ENCODE measurements around the gene PPP1R26. TPM values are rescaled to one million over a fixed set of nuclear protein-coding genes. Genes with fewer than 3 reads are reported as not detected.

Gene PPP1R26
- total RNA-seq, 1 experiment from 2014 or later, result 46.9 TPM

DNA sequence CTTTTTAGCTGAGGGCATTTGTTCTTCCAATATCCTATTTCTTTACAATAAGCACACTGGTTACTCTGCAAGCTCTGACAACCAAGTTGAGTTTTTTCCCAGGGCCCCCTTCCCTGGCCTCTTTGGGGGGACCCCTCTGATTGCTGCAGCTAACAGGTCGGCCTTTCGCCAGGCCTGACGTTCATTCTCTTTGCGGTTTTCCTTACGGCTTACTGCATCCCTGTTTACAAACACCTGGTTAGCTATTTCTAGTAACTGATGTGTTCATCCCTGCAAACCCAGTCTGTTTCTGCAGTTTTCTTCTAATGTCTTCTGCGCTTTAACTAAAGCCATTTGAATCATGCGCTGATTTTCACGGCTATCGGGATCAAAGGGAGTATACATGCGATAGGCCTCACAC lies 37.5 kb upstream of the PPP1R26 start:
- no peaks in the 10 kb centered on the region for H3K27me3 ChIP-seq (ENCODE audit: insufficient read depth, low read depth)
- no peaks in the 10 kb centered on the region for H4K20me1 ChIP-seq (ENCODE audit: insufficient read depth)
- 0 out of 2 replicates have a peak, but pooled peaks cover 3% of the 10 kb centered on the region for H3K9me3 ChIP-seq (ENCODE audit: insufficient read depth, low read depth)
- H3K27ac ChIP-seq, result no peak overlapping the region
- TF ChIP-seq EZH2 (IDR thresholded peaks at IDR 0.05; ENCODE audit: low read depth) (no peak), CTCF (conservative IDR thresholded peaks at IDR 0.05) (no peak)
- intact Hi-C loops (cut with micrococcal nuclease; ENCODE audit: unreplicated experiment), result no loop called here
- POLR2A ChIA-PET (ENCODE audit: unreplicated experiment), result no interaction called here
- no peak for DNase-seq
- H3K4me3 ChIP-seq, result no peak overlapping the region
- no peaks in the 10 kb centered on the region for H3K36me3 ChIP-seq (ENCODE audit: low read depth)
- peaks cover 22% of the 10 kb centered on the region for H3K4me1 ChIP-seq (replicated peaks; ENCODE audit: insufficient read depth)
- no TSS peak for BruUV-seq (replicated peaks)
- CTCF ChIA-PET, result no interaction called here
- peaks cover 18% of the 10 kb centered on the region; the same call in 1 of the 2 replicates for H3F3A ChIP-seq (ENCODE audit: insufficient read depth, low read depth)
- H3K9me2 ChIP-seq (ENCODE audit: insufficient read depth), result no peaks in the 10 kb centered on the region
- H2AFZ ChIP-seq, result no peak overlapping the region
- H3K79me2 ChIP-seq (ENCODE audit: low read depth), result no peaks in the 10 kb centered on the region
- no peak overlapping the region for H3K4me2 ChIP-seq

DNA sequence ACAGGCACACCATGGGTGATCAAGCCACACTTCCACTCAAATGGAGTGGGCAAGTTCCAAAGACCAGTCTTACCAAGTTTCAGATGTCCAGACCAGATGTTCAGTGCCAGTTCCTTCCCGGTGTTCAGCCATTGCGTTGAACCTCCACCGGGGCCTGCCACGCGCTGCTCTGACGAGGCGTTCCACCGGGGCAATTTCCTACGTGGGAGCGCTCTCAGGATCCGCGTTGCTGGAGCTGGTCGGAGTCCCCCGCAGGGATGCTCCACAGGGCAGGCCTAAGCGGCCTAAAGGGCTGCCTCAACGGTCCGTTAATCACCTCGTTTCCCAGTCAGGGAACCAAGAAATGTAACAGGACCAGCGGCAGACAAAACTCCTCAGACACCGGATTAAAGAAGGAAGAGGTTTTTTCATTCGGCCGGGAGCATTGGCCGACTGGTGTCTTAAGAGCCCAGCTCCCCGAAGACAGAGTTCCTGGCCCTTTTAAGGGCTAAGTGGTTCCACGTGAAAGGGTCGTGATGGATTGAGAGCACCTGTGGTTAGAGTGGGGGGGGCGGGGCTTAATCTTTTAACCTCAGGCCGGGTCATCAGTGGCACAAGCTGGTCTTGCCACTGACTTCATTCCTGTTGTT lies 35.7 kb upstream of the PPP1R26 start:
- Histone ChIP-seq H3K4me1 (replicated peaks; ENCODE audit: insufficient read depth) (peaks cover 20% of the 10 kb centered on the region), H3K79me2 (ENCODE audit: low read depth) (no peaks in the 10 kb centered on the region), H4K20me1 (ENCODE audit: insufficient read depth) (no peaks in the 10 kb centered on the region), H3K4me2 (no peak overlapping the region), H3K9me3 (ENCODE audit: insufficient read depth, low read depth) (no peaks in the 10 kb centered on the region), H3K36me3 (ENCODE audit: low read depth) (no peaks in the 10 kb centered on the region), H3K27ac (no peak overlapping the region), H3K9me2 (ENCODE audit: insufficient read depth) (no peaks in the 10 kb centered on the region), H2AFZ (no peak overlapping the region), H3K27me3 (ENCODE audit: insufficient read depth, low read depth) (no peaks in the 10 kb centered on the region), H3F3A (ENCODE audit: insufficient read depth, low read depth) (peaks cover 10% of the 10 kb centered on the region; the same call in 1 of the 2 replicates), H3K4me3 (no peak overlapping the region)
- ChIA-PET POLR2A (ENCODE audit: unreplicated experiment) (no interaction called here), CTCF (no interaction called here)
- intact Hi-C loops (cut with micrococcal nuclease; ENCODE audit: unreplicated experiment), result no loop called here
- DNase-seq, result no peak
- no peak for TF ChIP-seq CTCF (conservative IDR thresholded peaks at IDR 0.05)
- TF ChIP-seq EZH2 (IDR thresholded peaks at IDR 0.05; ENCODE audit: low read depth), result no peak
- no TSS peak for BruUV-seq (replicated peaks)

DNA sequence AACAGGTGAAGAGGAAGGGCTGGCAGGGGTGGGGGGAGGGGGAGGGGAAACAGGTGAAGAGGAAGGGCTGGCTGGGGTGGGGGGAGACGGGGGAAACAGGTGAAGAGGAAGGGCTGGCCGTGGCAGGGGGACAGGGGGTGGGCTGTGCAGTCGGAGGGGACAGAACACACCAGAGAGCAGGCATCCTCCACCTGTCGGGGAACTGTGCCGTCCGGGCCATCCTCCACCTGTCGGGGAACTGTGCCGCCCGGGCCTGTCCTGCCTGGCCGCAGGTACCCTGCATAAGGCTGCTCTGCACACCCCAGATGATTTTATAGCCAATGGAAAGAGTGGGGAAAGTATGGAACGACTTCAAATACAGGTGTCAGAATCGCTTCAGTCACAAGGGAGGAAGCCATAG lies 32.5 kb upstream of the PPP1R26 start:
- Histone ChIP-seq H3K36me3 (ENCODE audit: low read depth) (no peaks in the 10 kb centered on the region), H3K27ac (no peak overlapping the region), H3K9me2 (ENCODE audit: insufficient read depth) (no peaks in the 10 kb centered on the region), H3K79me2 (ENCODE audit: low read depth) (no peaks in the 10 kb centered on the region), H3K27me3 (ENCODE audit: insufficient read depth, low read depth) (no peaks in the 10 kb centered on the region), H4K20me1 (ENCODE audit: insufficient read depth) (no peaks in the 10 kb centered on the region), H3K4me3 (no peak overlapping the region), H3F3A (ENCODE audit: insufficient read depth, low read depth) (no peaks in the 10 kb centered on the region; the same call in 1 of the 2 replicates), H3K4me1 (replicated peaks; ENCODE audit: insufficient read depth) (peaks cover 9% of the 10 kb centered on the region), H2AFZ (no peak overlapping the region), H3K9me3 (ENCODE audit: insufficient read depth, low read depth) (no peaks in the 10 kb centered on the region), H3K4me2 (no peak overlapping the region)
- TF ChIP-seq CTCF (conservative IDR thresholded peaks at IDR 0.05), result no peak
- intact Hi-C loops (cut with micrococcal nuclease; ENCODE audit: unreplicated experiment), result no loop called here
- CTCF ChIA-PET, result no interaction called here
- BruUV-seq (replicated peaks), result no TSS peak
- POLR2A ChIA-PET (ENCODE audit: unreplicated experiment), result no interaction called here
- no peak for DNase-seq

Measured in PC-9 (cell line).